Liver (tissue), 9 donors: Measurements from ENCODE around the gene NBEA. TPM values are rescaled to one million over a fixed set of nuclear protein-coding genes. Genes with fewer than 3 reads are reported as not detected.

ENCODE experiments used
- DNase-seq: peaks from one replicate; pipeline ENCODE4 v3.0.0-alpha.2; 2017; ENCODE audit warnings: low spot score
- H3K27ac ChIP-seq, 2 donors: one replicate each; pipeline ENCODE4 v1.7.0; 2013; ENCODE audit warnings: inconsistent platforms in 2 of 2, low read length in 2 of 2, control low read depth in 1 of 2, low read depth in 1 of 2, mild to moderate bottlenecking in 1 of 2
- H3K27me3 ChIP-seq, 4 donors: one replicate each; pipeline versions ENCODE4 v1.6.1 to v1.7.0; 2013; ENCODE audit warnings: low read length in 3 of 4, inconsistent platforms in 1 of 4, mild to moderate bottlenecking in 1 of 4, moderate library complexity in 1 of 4; ENCODE audit not compliant: control insufficient read depth in 4 of 4, insufficient read depth in 4 of 4
- H3K36me3 ChIP-seq, 4 donors: one replicate each; pipeline versions ENCODE4 v1.6.1 to v1.7.0; 2013; ENCODE audit warnings: low read length in 3 of 4, mild to moderate bottlenecking in 3 of 4, low read depth in 1 of 4, moderate library complexity in 1 of 4; ENCODE audit not compliant: control insufficient read depth in 4 of 4, insufficient read depth in 3 of 4
- H3K4me1 ChIP-seq, 4 donors: one replicate each; pipeline versions ENCODE4 v1.6.1 to v1.7.0; 2013; ENCODE audit warnings: low read length in 3 of 4, mild to moderate bottlenecking in 3 of 4, moderate library complexity in 1 of 4; ENCODE audit not compliant: control insufficient read depth in 4 of 4, insufficient read depth in 4 of 4
- H3K4me3 ChIP-seq, 3 donors: one replicate each; pipeline versions ENCODE4 v1.6.1 to v1.7.0; 2013; ENCODE audit warnings: low read length in 3 of 3, control low read depth in 1 of 3, low read depth in 1 of 3, mild to moderate bottlenecking in 1 of 3
- H3K9ac ChIP-seq, 2 donors: one replicate each; pipeline ENCODE4 v1.7.0; 2013; ENCODE audit warnings: low read length in 2 of 2, mild to moderate bottlenecking in 2 of 2, moderate library complexity in 2 of 2, control low read depth in 1 of 2, low read depth in 1 of 2
- H3K9me3 ChIP-seq, 4 donors: one replicate each; pipeline versions ENCODE4 v1.6.1 to v1.7.0; 2013; ENCODE audit warnings: low read length in 3 of 4; ENCODE audit not compliant: control insufficient read depth in 4 of 4
- CTCF ChIP-seq: fragments of 150-350 bp; IDR thresholded peaks from 2 replicates; pipeline ENCODE4 v1.5.1; 2017; ENCODE audit warnings: improper control_type of control experiment, low read depth, low read length; ENCODE audit not compliant: missing input control
- EGR1 ChIP-seq, 2 donors: IDR thresholded peaks; 2 replicates each; pipeline ENCODE4 v1.6.1; 2016 to 2018; ENCODE audit warnings: antibody characterized with exemption in 2 of 2, low read depth in 2 of 2
- FOXA1 ChIP-seq: IDR thresholded peaks from 2 replicates; pipeline ENCODE4 v1.6.1; 2016; ENCODE audit warnings: antibody characterized with exemption
- FOXA2 ChIP-seq: IDR thresholded peaks from 2 replicates; pipeline ENCODE4 v1.6.1; 2016; ENCODE audit warnings: antibody characterized with exemption
- GABPA ChIP-seq, 2 donors: IDR thresholded peaks in 1 of 2; conservative IDR thresholded peaks in 1 of 2; 2 replicates each; pipeline ENCODE4 v1.6.1; 2016; ENCODE audit warnings: antibody characterized with exemption in 2 of 2, mild to moderate bottlenecking in 1 of 2, moderate library complexity in 1 of 2
- HNF4A ChIP-seq, 2 donors: conservative IDR thresholded peaks; 2 replicates each; pipeline ENCODE4 v1.6.1; 2016; ENCODE audit warnings: antibody characterized with exemption in 2 of 2, mild to moderate bottlenecking in 2 of 2
- HNF4G ChIP-seq: IDR thresholded peaks from 2 replicates; pipeline ENCODE4 v1.6.1; 2016; ENCODE audit warnings: antibody characterized with exemption
- NR2F2 ChIP-seq: IDR thresholded peaks from 2 replicates; pipeline ENCODE4 v1.6.1; 2016; ENCODE audit warnings: antibody characterized with exemption
- RAD21 ChIP-seq, 2 donors: IDR thresholded peaks; 2 replicates each; pipeline ENCODE4 v1.6.1; 2016; ENCODE audit warnings: antibody characterized with exemption in 2 of 2, mild to moderate bottlenecking in 2 of 2
- REST ChIP-seq: IDR thresholded peaks from 2 replicates; pipeline ENCODE4 v1.6.1; 2016; ENCODE audit warnings: antibody characterized with exemption, mild to moderate bottlenecking
- SP1 ChIP-seq: IDR thresholded peaks from 2 replicates; pipeline ENCODE4 v1.6.1; 2018; ENCODE audit warnings: antibody characterized with exemption, mild to moderate bottlenecking
- TAF1 ChIP-seq: conservative IDR thresholded peaks from 2 replicates; pipeline ENCODE4 v1.6.1; 2016; ENCODE audit warnings: antibody characterized with exemption, mild to moderate bottlenecking
- YY1 ChIP-seq: IDR thresholded peaks from 2 replicates; pipeline ENCODE4 v1.6.1; 2016; ENCODE audit warnings: antibody characterized with exemption, mild to moderate bottlenecking
- WGBS: extraction: QIAGEN DNeasy Blood & Tissue Kit; methylation state at CpG from one replicate; pipeline ENCODE4 v1.1.7; 2013; 5-methylcytosine and 5-hydroxymethylcytosine counted together
- polyA plus RNA-seq, 2 donors: library from polyadenylated mRNA; stranded (reverse) in 1 of 2; unstranded in 1 of 2; fragments of 200-250 nt in 1 of 2; fragments of >200 nt in 1 of 2; fragmentation: Nextera tagmentation in 1 of 2; extraction: Ambion mirVana in 1 of 2; gene quantifications; one replicate each; pipeline versions ENCODE4 v1.2.1 to v1.2.3, GENCODE V29; 2013 to 2015
- total RNA-seq, 2 donors: library from RNA; depleted of rRNA; stranded (reverse); fragments of >200 nt; gene quantifications; one replicate each; pipeline ENCODE4 v1.2.3, GENCODE V29; 2014
- TF ChIP-seq, protein P1 (sequence below): IDR thresholded peaks from 2 replicates; pipeline ENCODE4 v1.6.1; 2016; ENCODE audit warnings: antibody characterized with exemption
- TF ChIP-seq, protein P2 (sequence below): IDR thresholded peaks from 2 replicates; pipeline ENCODE4 v1.6.1; 2016; ENCODE audit warnings: antibody characterized with exemption
- TF ChIP-seq, protein P3 (sequence below): IDR thresholded peaks from 2 replicates; pipeline ENCODE4 v1.6.1; 2016; ENCODE audit warnings: antibody characterized with exemption
- donor health status: healthy.
- donor health status: healthy.
- donor health status: healthy.
- donor health status: healthy.
- donor health status: healthy.

NBEA gene
- total and polyA plus RNA-seq, 4 donors: 0.24 to 3.5 (median 1.4) TPM

GRCh38 chr13:35485424-35485823 is 543.4 kb downstream of the NBEA start:
- Histone ChIP-seq H3K27ac (no peak overlapping the region), H3K4me3 (no peak overlapping the region), H3K9ac (no peak overlapping the region), H3K27me3 (peaks cover 0 to 5% (median 0%) of the 10 kb centered on the region in 4 donors), H3K36me3 (no peaks in the 10 kb centered on the region), H3K9me3 (no peaks in the 10 kb centered on the region), H3K4me1 (no peaks in the 10 kb centered on the region)
- TF ChIP-seq RAD21 (IDR thresholded peaks at IDR 0.05): no peak
- DNase-seq: no peak
- WGBS: 93% methylated on average over 3 of the region's 3 CpGs

- peaks cover 0 to 5% (median 0%) of the 10 kb centered on the region in 4 donors for H3K27me3 ChIP-seq
- H3K4me1 ChIP-seq: no peaks in the 10 kb centered on the region
- no peak overlapping the region for H3K4me3 ChIP-seq
- H3K9ac ChIP-seq: no peak overlapping the region
- TF ChIP-seq RAD21 (IDR thresholded peaks at IDR 0.05) (no peak), CTCF (no peak), YY1 (no peak), FOXA1 (no peak), HNF4A (conservative IDR thresholded peaks at IDR 0.05) (no peak), SP1 (no peak), EGR1 (IDR thresholded peaks at IDR 0.05; ENCODE audit: low read depth in 2 of 2) (no peak), HNF4G (no peak), NR2F2 (no peak), FOXA2 (no peak), GABPA (IDR thresholded peaks at IDR 0.05 in 1 of 2, conservative IDR thresholded peaks at IDR 0.05 in 1 of 2) (no peak), TAF1 (no peak), REST (no peak)
- TF ChIP-seq, protein P1, sequence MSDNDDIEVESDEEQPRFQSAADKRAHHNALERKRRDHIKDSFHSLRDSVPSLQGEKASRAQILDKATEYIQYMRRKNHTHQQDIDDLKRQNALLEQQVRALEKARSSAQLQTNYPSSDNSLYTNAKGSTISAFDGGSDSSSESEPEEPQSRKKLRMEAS: no peak
- TF ChIP-seq, protein P2, sequence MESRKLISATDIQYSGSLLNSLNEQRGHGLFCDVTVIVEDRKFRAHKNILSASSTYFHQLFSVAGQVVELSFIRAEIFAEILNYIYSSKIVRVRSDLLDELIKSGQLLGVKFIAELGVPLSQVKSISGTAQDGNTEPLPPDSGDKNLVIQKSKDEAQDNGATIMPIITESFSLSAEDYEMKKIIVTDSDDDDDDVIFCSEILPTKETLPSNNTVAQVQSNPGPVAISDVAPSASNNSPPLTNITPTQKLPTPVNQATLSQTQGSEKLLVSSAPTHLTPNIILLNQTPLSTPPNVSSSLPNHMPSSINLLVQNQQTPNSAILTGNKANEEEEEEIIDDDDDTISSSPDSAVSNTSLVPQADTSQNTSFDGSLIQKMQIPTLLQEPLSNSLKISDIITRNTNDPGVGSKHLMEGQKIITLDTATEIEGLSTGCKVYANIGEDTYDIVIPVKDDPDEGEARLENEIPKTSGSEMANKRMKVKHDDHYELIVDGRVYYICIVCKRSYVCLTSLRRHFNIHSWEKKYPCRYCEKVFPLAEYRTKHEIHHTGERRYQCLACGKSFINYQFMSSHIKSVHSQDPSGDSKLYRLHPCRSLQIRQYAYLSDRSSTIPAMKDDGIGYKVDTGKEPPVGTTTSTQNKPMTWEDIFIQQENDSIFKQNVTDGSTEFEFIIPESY: no peak
- TF ChIP-seq, protein P3, sequence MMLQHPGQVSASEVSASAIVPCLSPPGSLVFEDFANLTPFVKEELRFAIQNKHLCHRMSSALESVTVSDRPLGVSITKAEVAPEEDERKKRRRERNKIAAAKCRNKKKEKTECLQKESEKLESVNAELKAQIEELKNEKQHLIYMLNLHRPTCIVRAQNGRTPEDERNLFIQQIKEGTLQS: no peak
- H3K27ac ChIP-seq: no peak overlapping the region
- DNase-seq: no peak
- 83% methylated on average over 4 of the region's 4 CpGs for WGBS
- no peaks in the 10 kb centered on the region for H3K36me3 ChIP-seq
- no peaks in the 10 kb centered on the region for H3K9me3 ChIP-seq
Measured at GRCh38 chr13:35489050-35489449, 547.0 kb downstream of the NBEA start.
